GM18526 (cell line): ENCODE measurements around the gene SLC6A19.

Experiments
- POLR2A ChIP-seq: IDR thresholded peaks from 3 replicates; pipeline ENCODE4 v1.6.1; 2011; ENCODE audit not compliant: insufficient read length; ENCODE audit errors: extremely low read depth

Gene SLC6A19

GRCh38 chr5:1201327-1202025 is at the start of gene SLC6A19:
SLC6A19 (plus strand) TSS chr5:1201595; CDS start chr5:1201651, 56 bp downstream.
- TF ChIP-seq POLR2A: no peak

- TF ChIP-seq POLR2A: no peak
Observed at GRCh38 chr5:1152156-1152555, 49.2 kb upstream of the SLC6A19 start.

GRCh38 chr5:1152771-1153282 is 48.6 kb upstream of the SLC6A19 start:
- TF ChIP-seq POLR2A: no peak

GRCh38 chr5:1153428-1153827 is 48.0 kb upstream of the SLC6A19 start:
- no peak for TF ChIP-seq POLR2A

GRCh38 chr5:1155191-1156032 is 46.0 kb upstream of the SLC6A19 start:
- no peak for TF ChIP-seq POLR2A

- no peak for TF ChIP-seq POLR2A
Observed at GRCh38 chr5:1156033-1156753, 45.2 kb upstream of the SLC6A19 start.

GRCh38 chr5:1156754-1157460 is 44.5 kb upstream of the SLC6A19 start:
- no peak for TF ChIP-seq POLR2A

- no peak for TF ChIP-seq POLR2A
Observed at GRCh38 chr5:1158647-1159340, 42.6 kb upstream of the SLC6A19 start.

- no peak for TF ChIP-seq POLR2A
Observed at GRCh38 chr5:1159341-1159675, 42.1 kb upstream of the SLC6A19 start.

- TF ChIP-seq POLR2A: no peak
Observed at GRCh38 chr5:1159774-1160406, 41.5 kb upstream of the SLC6A19 start.

- TF ChIP-seq POLR2A: no peak
Observed at GRCh38 chr5:1161108-1161832, 40.1 kb upstream of the SLC6A19 start.

- TF ChIP-seq POLR2A: no peak
Observed at GRCh38 chr5:1161833-1162229, 39.6 kb upstream of the SLC6A19 start.

GRCh38 chr5:1162276-1162675 is 39.1 kb upstream of the SLC6A19 start:
- no peak for TF ChIP-seq POLR2A
